ENCODE data around the gene FMO1.

The FMO1 gene

DNA sequence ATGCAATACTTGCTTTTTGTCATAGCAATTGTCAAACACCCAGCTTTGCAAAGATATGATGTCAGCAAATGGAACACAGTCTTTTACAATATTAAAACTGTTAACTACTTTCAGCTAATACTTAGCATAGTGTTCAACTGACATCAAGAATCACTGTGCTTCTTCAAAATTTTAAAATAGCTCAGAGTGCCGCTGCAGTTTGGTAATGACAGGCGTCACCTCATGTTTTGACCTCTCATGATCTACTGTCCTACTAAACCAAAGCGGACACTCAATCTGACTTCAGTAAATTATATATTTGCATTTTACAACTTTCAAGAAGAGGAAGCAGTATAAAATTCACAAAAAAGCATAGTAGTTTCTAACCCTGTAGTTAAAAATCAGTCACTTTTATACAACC is 2.0 kb downstream of the FMO1 start:
- H2BK120ac ChIP-seq (ENCODE audit: low read depth, low read length), result no peak overlapping the region
- peaks cover 5% of the 10 kb centered on the region for H3K4me1 ChIP-seq (ENCODE audit: control insufficient read depth, insufficient read depth, low read depth, low read length)
- no peak overlapping the region for H2BK12ac ChIP-seq (ENCODE audit: low read length in 2 of 2)
- H4K91ac ChIP-seq (ENCODE audit: low read length), result no peak overlapping the region
- H3K4ac ChIP-seq (ENCODE audit: low read depth in 1 of 2, low read length in 2 of 2), result no peak overlapping the region
- H3K36me3 ChIP-seq (ENCODE audit: control insufficient read depth in 1 of 2, insufficient read depth in 2 of 2, low read depth in 1 of 2, low read length in 2 of 2), result no peaks in the 10 kb centered on the region
- H3K23ac ChIP-seq (ENCODE audit: low read length in 2 of 2), result no peak overlapping the region
- no peak overlapping the region for H2BK15ac ChIP-seq (ENCODE audit: low read depth, poor library complexity, severe bottlenecking)
- H3K27ac ChIP-seq (ENCODE audit: low read length, poor library complexity, severe bottlenecking), result no peak overlapping the region
- no peak for DNase-seq
- no peak overlapping the region for H3K18ac ChIP-seq (ENCODE audit: low read depth in 1 of 2, low read length in 2 of 2)
- peaks cover 0 to 41% of the 10 kb centered on the region in 2 experiments for H3K27me3 ChIP-seq (ENCODE audit: control insufficient read depth in 1 of 2, insufficient read depth in 1 of 2, low read length in 2 of 2)
- no peak overlapping the region for H3K4me3 ChIP-seq (ENCODE audit: insufficient read depth in 1 of 2, low read depth in 1 of 2, low read length in 2 of 2)
- H2BK5ac ChIP-seq (ENCODE audit: low read depth, low read length, poor library complexity, severe bottlenecking), result no peak overlapping the region
- H3K9me3 ChIP-seq (ENCODE audit: control insufficient read depth, low read length), result no peaks in the 10 kb centered on the region
- H3K9ac ChIP-seq (ENCODE audit: low read length), result no peak overlapping the region
- H4K8ac ChIP-seq (ENCODE audit: low read length), result no peak overlapping the region
- 86% methylated on average over 2 of the region's 3 CpGs for WGBS
- no peak overlapping the region for H3K14ac ChIP-seq (ENCODE audit: low read length in 2 of 2)
- H3K79me1 ChIP-seq (replicated peaks; ENCODE audit: low read length, poor library complexity, severe bottlenecking), result no peaks in the 10 kb centered on the region
- H3K4me2 ChIP-seq (ENCODE audit: low read length, poor library complexity, severe bottlenecking), result no peak overlapping the region
- H2AK5ac ChIP-seq (ENCODE audit: low read length, severe bottlenecking), result no peak overlapping the region
- H2AFZ ChIP-seq (ENCODE audit: low read depth, low read length), result no peak overlapping the region

DNA sequence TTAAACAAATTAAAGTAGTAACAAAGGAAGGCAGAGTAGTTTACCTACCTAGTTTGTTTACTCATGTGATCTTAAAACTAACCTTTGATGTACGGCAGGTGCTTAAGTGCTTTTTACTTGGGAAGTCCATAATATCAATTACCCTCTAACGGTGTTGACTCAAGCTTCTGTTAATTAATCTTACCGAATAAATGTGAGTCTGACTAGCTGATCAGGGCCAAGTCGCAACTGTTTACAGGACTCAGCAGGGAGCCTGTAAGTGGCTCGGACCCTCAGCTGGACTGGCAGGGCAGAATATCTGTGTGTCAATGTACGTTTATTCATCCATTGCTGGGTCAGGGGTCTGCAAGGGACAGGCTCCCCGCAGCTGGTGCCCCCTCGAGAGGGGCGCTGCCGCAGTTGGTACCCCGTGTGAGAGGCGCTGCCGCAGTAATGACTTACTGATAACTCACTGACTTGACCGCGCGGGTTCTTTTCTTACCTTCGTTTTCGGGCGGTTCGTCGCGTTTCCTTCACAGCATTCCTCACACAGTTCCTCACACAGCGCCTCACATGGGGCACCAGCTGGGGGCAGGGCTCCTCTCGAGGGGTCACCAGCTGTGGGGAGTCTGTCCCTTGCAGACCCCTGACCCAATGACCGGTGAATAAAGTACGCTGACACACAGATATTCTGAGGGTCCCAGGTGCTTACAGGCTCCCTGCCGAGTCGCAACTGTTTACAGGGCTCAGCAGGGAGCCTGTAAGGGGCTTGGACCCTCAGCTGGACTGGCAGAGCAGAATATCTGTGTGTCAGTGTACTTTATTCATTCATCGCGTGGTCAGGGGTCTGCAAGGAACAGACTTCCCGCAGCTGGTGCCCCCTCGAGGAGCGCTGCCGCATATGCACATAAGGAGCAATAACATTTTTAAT is 3.0 kb downstream of the FMO1 start:
- Histone ChIP-seq H3K23ac (ENCODE audit: low read length in 2 of 2) (peak overlapping the region; percentile 47 to 98), H2AFZ (ENCODE audit: low read depth, low read length) (peak overlapping the region; percentile 97), H3K36me3 (ENCODE audit: control insufficient read depth in 1 of 2, insufficient read depth in 2 of 2, low read depth in 1 of 2, low read length in 2 of 2) (no peaks in the 10 kb centered on the region), H3K79me1 (replicated peaks; ENCODE audit: low read length, poor library complexity, severe bottlenecking) (no peaks in the 10 kb centered on the region), H4K8ac (ENCODE audit: low read length) (no peak overlapping the region), H3K4me3 (ENCODE audit: insufficient read depth in 1 of 2, low read depth in 1 of 2, low read length in 2 of 2) (peak overlapping the region; percentile 63 to 87), H3K4me1 (ENCODE audit: control insufficient read depth, insufficient read depth, low read depth, low read length) (peaks cover 5% of the 10 kb centered on the region), H3K4me2 (ENCODE audit: low read length, poor library complexity, severe bottlenecking) (peak overlapping the region; percentile 100), H3K14ac (ENCODE audit: low read length in 2 of 2) (peak overlapping the region in 1 of 2 experiments; percentile 89), H2BK15ac (ENCODE audit: low read depth, poor library complexity, severe bottlenecking) (peak overlapping the region; percentile 44), H3K9ac (ENCODE audit: low read length) (peak overlapping the region; percentile 82), H2BK5ac (ENCODE audit: low read depth, low read length, poor library complexity, severe bottlenecking) (no peak overlapping the region), H2BK12ac (ENCODE audit: low read length in 2 of 2) (no peak overlapping the region), H2BK120ac (ENCODE audit: low read depth, low read length) (no peak overlapping the region), H3K18ac (ENCODE audit: low read depth in 1 of 2, low read length in 2 of 2) (no peak overlapping the region), H3K27ac (ENCODE audit: low read length, poor library complexity, severe bottlenecking) (no peak overlapping the region), H3K27me3 (ENCODE audit: control insufficient read depth in 1 of 2, insufficient read depth in 1 of 2, low read length in 2 of 2) (peaks cover 0 to 46% of the 10 kb centered on the region in 2 experiments), H3K9me3 (ENCODE audit: control insufficient read depth, low read length) (no peaks in the 10 kb centered on the region), H3K4ac (ENCODE audit: low read depth in 1 of 2, low read length in 2 of 2) (no peak overlapping the region), H4K91ac (ENCODE audit: low read length) (no peak overlapping the region), H2AK5ac (ENCODE audit: low read length, severe bottlenecking) (no peak overlapping the region)
- 5% methylated on average over 34 of the region's 34 CpGs for WGBS
- peak; percentile 45 for DNase-seq

DNA sequence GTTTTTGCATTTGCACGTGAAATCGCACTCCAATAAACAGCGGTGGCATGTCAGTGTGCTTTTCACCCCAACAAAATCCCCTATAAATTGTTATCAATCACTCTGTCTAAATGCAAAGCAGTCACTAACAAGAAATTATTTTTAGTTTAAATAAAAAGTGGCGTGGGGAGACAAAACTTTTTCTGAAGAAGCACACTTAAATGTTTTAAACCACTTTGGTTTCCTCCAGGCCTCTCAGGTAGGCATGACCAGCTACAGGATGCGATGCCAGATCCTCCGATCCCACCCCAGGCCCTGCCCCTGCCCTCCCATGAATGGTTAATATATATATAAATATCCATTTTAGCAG is 3.6 kb downstream of the FMO1 start:
- 0% methylated on average over 1 of the region's 6 CpGs for whole genome bisulfite sequencing
- Histone ChIP-seq H4K8ac (ENCODE audit: low read length) (no peak overlapping the region), H3K4me1 (ENCODE audit: control insufficient read depth, insufficient read depth, low read depth, low read length) (peaks cover 5% of the 10 kb centered on the region), H2AFZ (ENCODE audit: low read depth, low read length) (no peak overlapping the region), H3K18ac (ENCODE audit: low read depth in 1 of 2, low read length in 2 of 2) (no peak overlapping the region), H2BK5ac (ENCODE audit: low read depth, low read length, poor library complexity, severe bottlenecking) (no peak overlapping the region), H3K23ac (ENCODE audit: low read length in 2 of 2) (no peak overlapping the region), H3K36me3 (ENCODE audit: control insufficient read depth in 1 of 2, insufficient read depth in 2 of 2, low read depth in 1 of 2, low read length in 2 of 2) (no peaks in the 10 kb centered on the region), H3K79me1 (replicated peaks; ENCODE audit: low read length, poor library complexity, severe bottlenecking) (no peaks in the 10 kb centered on the region), H3K9me3 (ENCODE audit: control insufficient read depth, low read length) (no peaks in the 10 kb centered on the region), H3K9ac (ENCODE audit: low read length) (peak overlapping the region; percentile 82), H2BK15ac (ENCODE audit: low read depth, poor library complexity, severe bottlenecking) (no peak overlapping the region), H3K14ac (ENCODE audit: low read length in 2 of 2) (no peak overlapping the region), H3K27ac (ENCODE audit: low read length, poor library complexity, severe bottlenecking) (no peak overlapping the region), H2BK120ac (ENCODE audit: low read depth, low read length) (no peak overlapping the region), H3K4ac (ENCODE audit: low read depth in 1 of 2, low read length in 2 of 2) (no peak overlapping the region), H3K4me3 (ENCODE audit: insufficient read depth in 1 of 2, low read depth in 1 of 2, low read length in 2 of 2) (peak overlapping the region in 1 of 2 experiments; percentile 87), H2BK12ac (ENCODE audit: low read length in 2 of 2) (no peak overlapping the region), H3K4me2 (ENCODE audit: low read length, poor library complexity, severe bottlenecking) (peak overlapping the region; percentile 100), H4K91ac (ENCODE audit: low read length) (no peak overlapping the region), H2AK5ac (ENCODE audit: low read length, severe bottlenecking) (no peak overlapping the region), H3K27me3 (ENCODE audit: control insufficient read depth in 1 of 2, insufficient read depth in 1 of 2, low read length in 2 of 2) (peaks cover 0 to 46% of the 10 kb centered on the region in 2 experiments)
- DNase-seq, result no peak

DNA sequence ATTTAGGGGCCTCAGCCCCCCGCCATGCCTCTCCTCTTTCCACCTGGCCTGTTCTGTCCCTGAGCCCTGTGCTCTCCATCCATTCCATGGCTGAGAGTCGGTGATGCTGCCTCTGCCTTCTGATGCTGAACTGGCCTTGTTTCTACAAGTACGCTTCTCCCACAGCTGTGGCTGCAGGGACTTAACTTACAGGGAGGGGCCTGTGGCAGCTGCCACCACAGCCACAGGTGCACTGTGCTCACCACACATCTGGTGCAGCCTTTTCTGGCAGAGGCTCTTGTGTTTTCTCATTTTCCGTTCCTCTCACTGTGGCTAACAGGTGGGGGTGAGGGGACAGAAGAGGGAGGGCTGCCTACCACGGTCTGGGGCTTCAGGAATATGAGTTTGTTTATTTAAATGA is 4.2 kb downstream of the FMO1 start:
- H2BK5ac ChIP-seq (ENCODE audit: low read depth, low read length, poor library complexity, severe bottlenecking), result no peak overlapping the region
- H4K8ac ChIP-seq (ENCODE audit: low read length), result no peak overlapping the region
- no peak overlapping the region for H2AFZ ChIP-seq (ENCODE audit: low read depth, low read length)
- no peak for DNase-seq
- H3K18ac ChIP-seq (ENCODE audit: low read depth in 1 of 2, low read length in 2 of 2), result no peak overlapping the region
- no peak overlapping the region for H2BK12ac ChIP-seq (ENCODE audit: low read length in 2 of 2)
- H3K23ac ChIP-seq (ENCODE audit: low read length in 2 of 2), result no peak overlapping the region
- H2BK15ac ChIP-seq (ENCODE audit: low read depth, poor library complexity, severe bottlenecking), result no peak overlapping the region
- H4K91ac ChIP-seq (ENCODE audit: low read length), result no peak overlapping the region
- no peak overlapping the region for H3K14ac ChIP-seq (ENCODE audit: low read length in 2 of 2)
- no peak overlapping the region for H2AK5ac ChIP-seq (ENCODE audit: low read length, severe bottlenecking)
- peaks cover 9% of the 10 kb centered on the region for H3K4me1 ChIP-seq (ENCODE audit: control insufficient read depth, insufficient read depth, low read depth, low read length)
- H3K4me3 ChIP-seq (ENCODE audit: insufficient read depth in 1 of 2, low read depth in 1 of 2, low read length in 2 of 2), result no peak overlapping the region
- H3K79me1 ChIP-seq (replicated peaks; ENCODE audit: low read length, poor library complexity, severe bottlenecking), result no peaks in the 10 kb centered on the region
- peaks cover 0 to 47% of the 10 kb centered on the region in 2 experiments for H3K27me3 ChIP-seq (ENCODE audit: control insufficient read depth in 1 of 2, insufficient read depth in 1 of 2, low read length in 2 of 2)
- H2BK120ac ChIP-seq (ENCODE audit: low read depth, low read length), result no peak overlapping the region
- H3K9ac ChIP-seq (ENCODE audit: low read length), result no peak overlapping the region
- no peaks in the 10 kb centered on the region for H3K36me3 ChIP-seq (ENCODE audit: control insufficient read depth in 1 of 2, insufficient read depth in 2 of 2, low read depth in 1 of 2, low read length in 2 of 2)
- H3K4me2 ChIP-seq (ENCODE audit: low read length, poor library complexity, severe bottlenecking), result no peak overlapping the region
- H3K27ac ChIP-seq (ENCODE audit: low read length, poor library complexity, severe bottlenecking), result no peak overlapping the region
- WGBS, result 81% methylated on average over 4 of the region's 5 CpGs
- no peaks in the 10 kb centered on the region for H3K9me3 ChIP-seq (ENCODE audit: control insufficient read depth, low read length)
- no peak overlapping the region for H3K4ac ChIP-seq (ENCODE audit: low read depth in 1 of 2, low read length in 2 of 2)
